Peyer's patch (tissue), 4 donors: Measurements from ENCODE around the gene PSMD14.

ENCODE experiments used
- CTCF ChIP-seq, 6 experiments: fragments of 450-650 bp in 4 of 6; fragments of 200-600 bp in 2 of 6; sonication (generic) in 1 of 6; IDR thresholded peaks; one replicate each; pipeline ENCODE4 v1.5.1; 2017 to 2019; ENCODE audit warnings: antibody characterized with exemption in 6 of 6, mild to moderate bottlenecking in 3 of 6, moderate library complexity in 1 of 6
- POLR2A ChIP-seq, 2 donors: fragments of 450-650 bp; IDR thresholded peaks; one replicate each; pipeline ENCODE4 v1.5.1; 2017; ENCODE audit warnings: antibody characterized with exemption in 2 of 2, mild to moderate bottlenecking in 2 of 2, moderate library complexity in 2 of 2

- TF ChIP-seq CTCF (IDR thresholded peaks at IDR 0.05) (no peak), POLR2A (IDR thresholded peaks at IDR 0.05) (no peak)
Observed at GRCh38 chr2:161415987-161416707, 107.9 kb downstream of the PSMD14 start, which contains the start of gene TBR1.
